H1 (cell line): ENCODE measurements around the gene BRD4. TPM values are rescaled to one million over a fixed set of nuclear protein-coding genes. Genes with fewer than 3 reads are reported as not detected.

ENCODE experiments used
- CHD7 ChIP-seq: fragments of 300-600 bp; sonication (generic); IDR thresholded peaks from 2 replicates; pipeline ENCODE4 v1.7.1; 2012; ENCODE audit warnings: low read length, moderate library complexity, mild to moderate bottlenecking, inconsistent platforms; ENCODE audit not compliant: insufficient replicate concordance
- polyA plus RNA-seq, 7 experiments: library from polyadenylated mRNA; depleted of rRNA in 3 of 7; stranded (reverse) in 5 of 7; unstranded in 2 of 7; fragments of >200 nt in 5 of 7; fragments of 200-250 nt in 2 of 7; gene quantifications; 1 replicate in 5 of 7; 2 replicates in 1 of 7; 4 replicates in 1 of 7; pipeline versions ENCODE4 v1.2.1 to v1.2.3, GENCODE V29; 2011 to 2013; ENCODE audit warnings: missing spikeins in 2 of 7, mixed read lengths in 2 of 7
- total RNA-seq: library from RNA; stranded (reverse); fragmentation: NEBNext Ultra II Directional; extraction: Animal tissue kit (Norgen Biotek cat#: 25700); gene quantifications from 2 replicates; pipeline ENCODE4 v1.2.1, GENCODE V29; 2021

Gene BRD4
- total and polyA plus RNA-seq, 2 of the 8 experiments (the other 6 are each of a cell fraction or from before 2014, with no cell fraction given) = 14.1 to 146 TPM

- TF ChIP-seq CHD7 = no peak
These were observed 51.2 kb downstream of the BRD4 start (continued) for GRCh38 chr19:15280915-15281683.
